Keratinocyte (primary cell): ENCODE measurements around the gene KAT5. TPM values are rescaled to one million over a fixed set of nuclear protein-coding genes. Genes with fewer than 3 reads are reported as not detected.

Source experiments
- DNase-seq: peaks from one replicate; pipeline ENCODE4 v3.0.0-alpha.2; 2011; ENCODE audit warnings: low read depth, missing footprints, low spot score
- FAIRE-seq: peaks from 2 replicates; lab custom pipeline; 2011; peaks lifted over from hg19 to GRCh38; lab: Jason Lieb, UNC
- H2AFZ ChIP-seq: 2 replicates; pipeline ENCODE4 v1.6.0; 2012; ENCODE audit warnings: low read length, control low read depth, inconsistent platforms; ENCODE audit not compliant: control insufficient read depth
- H3K27ac ChIP-seq: 2 replicates; pipeline ENCODE4 v1.5.1; 2011; ENCODE audit warnings: low read length; ENCODE audit not compliant: control insufficient read depth, insufficient read depth
- H3K27me3 ChIP-seq: 3 replicates; pipeline ENCODE4 v1.6.0; 2011; ENCODE audit warnings: low read length; ENCODE audit not compliant: control insufficient read depth, insufficient read depth; ENCODE audit errors: extremely low read depth
- H3K36me3 ChIP-seq, 2 experiments: 2 replicates in 1 of 2; 3 replicates in 1 of 2; pipeline ENCODE4 v1.5.1; 2011; ENCODE audit warnings: low read length in 2 of 2, mild to moderate bottlenecking in 1 of 2; ENCODE audit not compliant: control insufficient read depth in 2 of 2, insufficient read depth in 2 of 2; ENCODE audit errors: extremely low read depth in 1 of 2
- H3K4me1 ChIP-seq: 3 replicates; pipeline ENCODE4 v1.5.1; 2011; ENCODE audit warnings: low read length; ENCODE audit not compliant: control insufficient read depth, insufficient read depth; ENCODE audit errors: extremely low read depth
- H3K4me2 ChIP-seq: 3 replicates; pipeline ENCODE4 v1.6.0; 2011; ENCODE audit warnings: low read depth, low read length; ENCODE audit not compliant: control insufficient read depth, insufficient read depth; ENCODE audit errors: extremely low read depth
- H3K4me3 ChIP-seq, 3 experiments: fragments of 200-600 bp in 1 of 3; sonication (generic) in 1 of 3; 2 replicates in 2 of 3; 3 replicates in 1 of 3; pipeline ENCODE4 v1.5.1; 2011 to 2016; ENCODE audit warnings: low read length in 3 of 3, mild to moderate bottlenecking in 3 of 3, control low read depth in 2 of 3, inconsistent platforms in 1 of 3, low read depth in 1 of 3, mixed read lengths in 1 of 3, mixed run types in 1 of 3, moderate library complexity in 1 of 3; ENCODE audit not compliant: control insufficient read depth in 2 of 3, insufficient read depth in 2 of 3; ENCODE audit errors: extremely low read depth in 1 of 3
- H3K79me2 ChIP-seq: 2 replicates; pipeline ENCODE4 v1.6.0; 2012; ENCODE audit warnings: low read length; ENCODE audit not compliant: control insufficient read depth, insufficient read depth
- H3K9ac ChIP-seq: 3 replicates; pipeline ENCODE4 v1.6.0; 2011; ENCODE audit warnings: low read length; ENCODE audit not compliant: control insufficient read depth, insufficient read depth; ENCODE audit errors: extremely low read depth
- H3K9me1 ChIP-seq: 3 replicates; pipeline ENCODE4 v1.6.0; 2011; ENCODE audit warnings: low read length; ENCODE audit not compliant: control insufficient read depth, insufficient read depth; ENCODE audit errors: extremely low read depth
- H3K9me3 ChIP-seq: 2 replicates; pipeline ENCODE4 v1.5.1; 2012; ENCODE audit warnings: low read depth, low read length; ENCODE audit not compliant: control insufficient read depth
- H4K20me1 ChIP-seq: 3 replicates; pipeline ENCODE4 v1.6.0; 2011; ENCODE audit warnings: low read length; ENCODE audit not compliant: control insufficient read depth, insufficient read depth; ENCODE audit errors: extremely low read depth
- CTCF ChIP-seq, 3 experiments: IDR thresholded peaks in 1 of 3; conservative IDR thresholded peaks in 1 of 3; optimal IDR thresholded peaks in 1 of 3; 2 replicates in 2 of 3; 3 replicates in 1 of 3; pipeline versions ENCODE3 to v1.5.1; 2011; ENCODE audit warnings: low read length in 3 of 3, mild to moderate bottlenecking in 3 of 3, moderate library complexity in 2 of 3, control low read depth in 1 of 3, inconsistent platforms in 1 of 3; ENCODE audit not compliant: insufficient read depth in 2 of 3; ENCODE audit errors: extremely low read depth in 1 of 3
- EZH2 ChIP-seq: IDR thresholded peaks from one replicate; pipeline ENCODE4 v1.6.1; 2012; ENCODE audit warnings: inconsistent platforms, mild to moderate bottlenecking, low read length, moderate library complexity
- dilution Hi-C: fragments of 300-500 bp; cut with MboI; formaldehyde crosslinking; loops from one replicate; pipeline ENCODE4 v1.7.0; 2020; ENCODE audit warnings: low sequenced_read_pairs; ENCODE audit not compliant: extremely low pct_ligation_motif_present
- polyA plus RNA-seq, 5 experiments: library from polyadenylated mRNA; depleted of rRNA in 3 of 5; stranded (reverse) in 3 of 5; stranded (forward) in 1 of 5; unstranded in 1 of 5; fragments of >200 nt; gene quantifications; 1 replicate in 1 of 5; 2 replicates in 3 of 5; 3 replicates in 1 of 5; pipeline versions ENCODE4 v1.2.1 to v1.2.3, GENCODE V29; 2011 to 2012; ENCODE audit warnings: missing spikeins in 2 of 5, low read depth in 1 of 5, low replicate concordance in 1 of 5

The KAT5 gene
- polyA plus RNA-seq, 1 donor (not counting 4 experiments of a cell fraction or from before 2014, with no cell fraction given): 26.8 TPM

DNA sequence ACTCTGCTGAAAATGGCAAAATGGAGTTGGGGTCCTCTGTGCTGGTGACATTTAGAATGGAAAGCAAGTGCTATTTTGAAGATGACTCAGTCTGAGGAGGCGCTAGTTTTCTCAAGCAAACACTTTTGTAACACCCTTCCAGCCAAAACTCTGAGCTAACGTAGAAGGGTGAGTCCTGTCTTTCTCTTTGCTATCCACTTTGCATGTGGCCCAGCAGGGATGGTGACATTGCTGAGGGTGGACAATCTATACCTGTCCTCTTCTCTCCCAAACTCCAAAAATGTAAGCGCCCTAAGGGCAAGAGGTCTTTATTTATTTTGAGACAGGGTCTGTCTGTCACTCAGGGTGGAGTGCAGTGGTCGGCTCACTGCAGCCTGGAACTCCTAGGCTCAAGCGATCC lies 3.6 kb upstream of the KAT5 start:
- Histone ChIP-seq H4K20me1 (no peaks in the 10 kb centered on the region), H3K9me3 (no peaks in the 10 kb centered on the region), H3K79me2 (peaks cover 8% of the 10 kb centered on the region), H3K36me3 (peaks cover 2 to 6% of the 10 kb centered on the region in 2 experiments), H3K27me3 (no peaks in the 10 kb centered on the region), H3K9ac (no peak overlapping the region), H2AFZ (no peak overlapping the region), H3K9me1 (no peaks in the 10 kb centered on the region), H3K4me2 (no peak overlapping the region), H3K4me3 (no peak overlapping the region), H3K27ac (no peak overlapping the region), H3K4me1 (peaks cover 5% of the 10 kb centered on the region)
- TF ChIP-seq CTCF (optimal IDR thresholded peaks at IDR 0.05 in 1 of 3, IDR thresholded peaks at IDR 0.05 in 1 of 3, conservative IDR thresholded peaks at IDR 0.05 in 1 of 3; ENCODE audit: extremely low read depth in 1 of 3, insufficient read depth in 2 of 3, low read length in 3 of 3): no peak
- dilution Hi-C loops: no loop called here
- FAIRE-seq (no peak), DNase-seq (no peak)

DNA sequence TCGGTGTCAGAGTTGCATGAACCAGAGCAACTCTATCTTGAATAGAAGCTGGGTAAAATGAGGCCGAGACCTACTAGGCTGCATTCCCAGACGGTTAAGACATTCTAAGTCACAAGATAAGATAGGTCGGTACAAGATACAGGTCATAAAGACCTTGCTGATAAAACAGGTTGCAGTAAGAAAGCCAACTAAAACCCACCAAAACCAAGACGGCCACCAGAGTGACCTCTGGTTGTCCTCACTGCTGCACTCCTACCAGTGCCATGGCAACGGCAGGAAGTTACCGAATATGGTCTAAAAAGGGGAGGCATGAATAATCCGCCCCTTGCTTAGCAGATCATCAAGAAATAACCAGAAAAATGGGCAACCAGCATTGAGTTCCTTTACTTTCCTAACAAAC lies 2.4 kb upstream of the KAT5 start:
- Histone ChIP-seq H3K9me1 (no peaks in the 10 kb centered on the region), H3K4me3 (no peak overlapping the region), H4K20me1 (no peaks in the 10 kb centered on the region), H3K27me3 (no peaks in the 10 kb centered on the region), H3K79me2 (peaks cover 11% of the 10 kb centered on the region), H2AFZ (no peak overlapping the region), H3K4me1 (peaks cover 5% of the 10 kb centered on the region), H3K4me2 (no peak overlapping the region), H3K9ac (no peak overlapping the region), H3K27ac (no peak overlapping the region), H3K36me3 (peaks cover 12 to 13% of the 10 kb centered on the region in 2 experiments), H3K9me3 (no peaks in the 10 kb centered on the region)
- dilution Hi-C loops: no loop called here
- FAIRE-seq (no peak), DNase-seq (no peak)
- TF ChIP-seq CTCF (optimal IDR thresholded peaks at IDR 0.05 in 1 of 3, IDR thresholded peaks at IDR 0.05 in 1 of 3, conservative IDR thresholded peaks at IDR 0.05 in 1 of 3; ENCODE audit: extremely low read depth in 1 of 3, insufficient read depth in 2 of 3, low read length in 3 of 3): no peak
- no peak for TF ChIP-seq EZH2
